ENCODE data around the gene USH1C.

USH1C gene

GRCh38 chr11:17476317-17477083 is 67.7 kb downstream of the USH1C start, which contains the start of gene ABCC8:
Gene ABCC8, minus strand, starts transcription at chr11:17476845. Its CDS starts 69 bp downstream, at chr11:17476776.
- no peaks in the 10 kb centered on the region for H3K36me3 ChIP-seq (ENCODE audit: insufficient read depth, low read depth, low read length)
- peaks cover 59% of the 10 kb centered on the region for H3K27me3 ChIP-seq (ENCODE audit: insufficient read depth, low read length)
- peak within 1 kb of the TSS; percentile 62; the same call in 1 of the 2 replicates for H3K9ac ChIP-seq (ENCODE audit: low read depth, low read length)
- H3K27ac ChIP-seq (ENCODE audit: low read length): no peak within 1 kb of the TSS
- H3K4me1 ChIP-seq (ENCODE audit: insufficient read depth, low read length): peaks cover 13% of the 10 kb centered on the region; the same call in 1 of the 2 replicates
- peak within 1 kb of the TSS; percentile 83 for H3K4me3 ChIP-seq (ENCODE audit: low read length)
- no peaks in the 10 kb centered on the region for H3K9me3 ChIP-seq (ENCODE audit: insufficient read depth, low read depth, low read length)

- H3K27ac ChIP-seq (ENCODE audit: low read length): no peak overlapping the region
- no peaks in the 10 kb centered on the region for H3K36me3 ChIP-seq (ENCODE audit: insufficient read depth, low read depth, low read length)
- H3K27me3 ChIP-seq (ENCODE audit: insufficient read depth, low read length): peaks cover 59% of the 10 kb centered on the region
- peak overlapping the region; percentile 62; the same call in 1 of the 2 replicates for H3K9ac ChIP-seq (ENCODE audit: low read depth, low read length)
- H3K9me3 ChIP-seq (ENCODE audit: insufficient read depth, low read depth, low read length): no peaks in the 10 kb centered on the region
- H3K4me1 ChIP-seq (ENCODE audit: insufficient read depth, low read length): peaks cover 13% of the 10 kb centered on the region; the same call in 1 of the 2 replicates
- peak overlapping the region; percentile 83 for H3K4me3 ChIP-seq (ENCODE audit: low read length)
These were observed 68.4 kb downstream of the USH1C start for GRCh38 chr11:17475666-17476316.

DNA sequence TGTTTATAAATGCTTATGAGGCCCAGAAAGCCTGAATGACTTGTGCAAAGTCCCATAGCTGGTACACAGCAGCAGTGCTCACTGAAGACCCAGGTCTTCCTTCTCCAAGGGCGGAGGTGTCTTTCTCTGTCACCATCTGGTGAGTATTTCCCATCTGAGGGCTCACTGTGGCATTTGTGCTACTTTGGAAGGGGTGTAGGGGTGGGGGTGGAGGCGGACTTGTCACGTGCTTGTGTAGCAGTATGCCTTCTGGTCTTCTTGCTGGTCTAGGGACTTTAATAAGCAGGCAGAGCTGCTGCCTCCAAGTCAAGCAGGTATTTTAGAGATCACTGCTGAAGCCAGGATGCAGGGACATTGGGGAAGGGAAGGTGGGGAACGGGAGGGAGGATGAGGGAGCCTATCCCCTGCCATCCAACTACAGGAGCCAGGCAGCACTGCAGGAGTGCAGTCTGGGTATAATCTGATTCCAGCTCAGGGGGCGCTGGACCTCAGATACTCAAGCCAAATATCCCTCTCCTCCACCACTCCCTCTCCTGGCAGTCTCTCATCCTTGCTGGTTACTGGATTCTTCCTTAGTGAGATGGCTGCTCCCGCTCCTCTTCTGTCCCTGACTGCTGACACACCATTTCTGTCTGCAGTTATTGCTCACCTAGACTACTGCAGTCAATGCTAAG is 71.0 kb downstream of the USH1C start:
- Histone ChIP-seq H3K4me3 (ENCODE audit: low read length) (no peak overlapping the region), H3K36me3 (ENCODE audit: insufficient read depth, low read depth, low read length) (no peaks in the 10 kb centered on the region), H3K27me3 (ENCODE audit: insufficient read depth, low read length) (peaks cover 47% of the 10 kb centered on the region), H3K27ac (ENCODE audit: low read length) (no peak overlapping the region), H3K9ac (ENCODE audit: low read depth, low read length) (no peak overlapping the region), H3K4me1 (ENCODE audit: insufficient read depth, low read length) (peaks cover 4% of the 10 kb centered on the region; the same call in 1 of the 2 replicates), H3K9me3 (ENCODE audit: insufficient read depth, low read depth, low read length) (no peaks in the 10 kb centered on the region)

DNA sequence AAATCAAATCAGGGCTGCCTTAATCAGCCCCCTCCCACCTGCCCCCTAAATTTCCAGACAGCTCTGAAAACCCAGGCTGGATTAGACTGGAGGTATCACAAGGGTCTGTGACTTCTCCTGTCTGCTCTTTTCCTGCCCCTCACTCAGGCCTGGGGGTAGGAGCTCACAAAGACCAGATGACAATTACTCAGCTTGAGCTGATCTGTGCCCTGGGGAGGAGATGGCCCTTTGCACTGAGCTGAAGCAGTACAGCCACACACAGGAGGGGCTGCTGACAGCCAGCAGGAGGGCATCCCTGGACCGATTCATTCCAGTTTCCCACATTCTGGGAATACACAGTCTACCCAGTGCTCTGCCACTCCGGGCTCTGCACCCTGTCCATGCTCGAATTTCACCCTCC is 71.7 kb downstream of the USH1C start:
- H3K27me3 ChIP-seq (ENCODE audit: insufficient read depth, low read length): peaks cover 40% of the 10 kb centered on the region
- H3K36me3 ChIP-seq (ENCODE audit: insufficient read depth, low read depth, low read length): no peaks in the 10 kb centered on the region
- H3K27ac ChIP-seq (ENCODE audit: low read length): no peak overlapping the region
- no peaks in the 10 kb centered on the region for H3K9me3 ChIP-seq (ENCODE audit: insufficient read depth, low read depth, low read length)
- no peak overlapping the region for H3K4me3 ChIP-seq (ENCODE audit: low read length)
- no peak overlapping the region for H3K9ac ChIP-seq (ENCODE audit: low read depth, low read length)
- H3K4me1 ChIP-seq (ENCODE audit: insufficient read depth, low read length): peaks cover 4% of the 10 kb centered on the region; the same call in 1 of the 2 replicates

DNA sequence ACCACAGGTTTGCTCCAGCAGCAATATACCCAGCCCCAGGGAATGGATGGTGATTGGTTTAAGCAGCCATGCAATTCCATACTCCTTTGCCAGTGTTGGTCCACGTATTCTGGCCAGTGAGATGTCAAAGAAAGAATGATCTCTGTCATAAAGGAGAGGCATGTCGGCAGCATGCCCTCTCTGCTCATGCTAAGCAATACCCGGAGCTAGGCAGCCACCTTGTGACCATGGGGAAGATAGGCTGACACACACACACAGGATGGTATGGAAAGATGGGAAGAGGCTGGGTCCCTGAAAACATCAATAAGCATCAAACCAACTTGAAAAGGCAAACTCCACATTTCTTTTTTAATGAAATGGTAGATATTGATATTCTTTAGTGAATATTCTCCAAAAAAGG is 72.7 kb downstream of the USH1C start:
- Histone ChIP-seq H3K27ac (ENCODE audit: low read length) (no peak overlapping the region), H3K4me1 (ENCODE audit: insufficient read depth, low read length) (peaks cover 4% of the 10 kb centered on the region; the same call in 1 of the 2 replicates), H3K27me3 (ENCODE audit: insufficient read depth, low read length) (peaks cover 32% of the 10 kb centered on the region), H3K9ac (ENCODE audit: low read depth, low read length) (no peak overlapping the region), H3K4me3 (ENCODE audit: low read length) (no peak overlapping the region), H3K9me3 (ENCODE audit: insufficient read depth, low read depth, low read length) (no peaks in the 10 kb centered on the region), H3K36me3 (ENCODE audit: insufficient read depth, low read depth, low read length) (no peaks in the 10 kb centered on the region)

DNA sequence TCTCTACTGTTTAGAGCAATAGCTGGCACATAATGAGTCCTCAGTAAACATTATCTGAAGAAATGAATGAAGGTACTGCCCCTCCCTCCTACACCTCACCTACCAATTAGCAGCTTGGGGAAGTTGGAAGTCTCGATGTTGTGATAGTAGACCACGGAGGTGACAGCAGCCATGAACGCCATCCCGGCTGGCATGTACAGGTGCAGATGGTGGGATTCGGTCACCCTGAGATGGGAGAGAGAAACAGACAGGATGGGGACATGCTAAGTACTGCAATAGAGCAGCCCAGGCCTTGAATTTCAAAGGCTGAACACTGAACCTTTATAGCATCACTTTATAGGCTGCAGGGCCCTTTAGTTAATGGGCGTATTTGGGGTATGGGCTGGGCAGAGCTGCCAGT is 74.2 kb downstream of the USH1C start:
- Histone ChIP-seq H3K4me3 (ENCODE audit: low read length) (no peak overlapping the region), H3K27ac (ENCODE audit: low read length) (no peak overlapping the region), H3K36me3 (ENCODE audit: insufficient read depth, low read depth, low read length) (no peaks in the 10 kb centered on the region), H3K9me3 (ENCODE audit: insufficient read depth, low read depth, low read length) (no peaks in the 10 kb centered on the region), H3K9ac (ENCODE audit: low read depth, low read length) (no peak overlapping the region), H3K4me1 (ENCODE audit: insufficient read depth, low read length) (peaks cover 4% of the 10 kb centered on the region; the same call in 1 of the 2 replicates), H3K27me3 (ENCODE audit: insufficient read depth, low read length) (peaks cover 17% of the 10 kb centered on the region)

DNA sequence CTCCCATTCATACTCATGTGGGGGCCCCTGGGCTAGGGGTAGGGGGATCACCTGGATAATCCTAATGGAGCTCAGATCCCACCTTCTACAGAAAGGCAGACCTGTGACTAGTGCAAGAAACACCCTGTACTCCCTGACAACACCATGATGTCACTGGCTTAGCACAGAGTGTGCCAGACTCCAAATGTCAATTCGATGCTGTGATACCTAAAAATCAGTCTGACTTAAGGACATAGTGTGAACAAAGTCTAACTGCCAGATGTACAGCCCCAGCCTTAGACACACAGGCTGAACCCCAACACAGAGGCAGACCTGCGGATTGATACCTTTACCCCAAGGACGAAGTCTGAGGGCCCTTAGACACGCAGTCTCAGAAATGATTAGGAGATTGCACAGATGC is 76.1 kb downstream of the USH1C start:
- Histone ChIP-seq H3K27ac (ENCODE audit: low read length) (no peak overlapping the region), H3K27me3 (ENCODE audit: insufficient read depth, low read length) (no peaks in the 10 kb centered on the region), H3K4me1 (ENCODE audit: insufficient read depth, low read length) (peaks cover 2% of the 10 kb centered on the region; the same call in 1 of the 2 replicates), H3K36me3 (ENCODE audit: insufficient read depth, low read depth, low read length) (no peaks in the 10 kb centered on the region), H3K9me3 (ENCODE audit: insufficient read depth, low read depth, low read length) (no peaks in the 10 kb centered on the region), H3K9ac (ENCODE audit: low read depth, low read length) (no peak overlapping the region), H3K4me3 (ENCODE audit: low read length) (no peak overlapping the region)

GRCh38 chr11:17463546-17464174 is 80.6 kb downstream of the USH1C start:
- Histone ChIP-seq H3K4me1 (ENCODE audit: insufficient read depth, low read length) (no peaks in the 10 kb centered on the region), H3K36me3 (ENCODE audit: insufficient read depth, low read depth, low read length) (no peaks in the 10 kb centered on the region), H3K9ac (ENCODE audit: low read depth, low read length) (no peak overlapping the region), H3K9me3 (ENCODE audit: insufficient read depth, low read depth, low read length) (no peaks in the 10 kb centered on the region), H3K27me3 (ENCODE audit: insufficient read depth, low read length) (no peaks in the 10 kb centered on the region), H3K4me3 (ENCODE audit: low read length) (no peak overlapping the region), H3K27ac (ENCODE audit: low read length) (no peak overlapping the region)

DNA sequence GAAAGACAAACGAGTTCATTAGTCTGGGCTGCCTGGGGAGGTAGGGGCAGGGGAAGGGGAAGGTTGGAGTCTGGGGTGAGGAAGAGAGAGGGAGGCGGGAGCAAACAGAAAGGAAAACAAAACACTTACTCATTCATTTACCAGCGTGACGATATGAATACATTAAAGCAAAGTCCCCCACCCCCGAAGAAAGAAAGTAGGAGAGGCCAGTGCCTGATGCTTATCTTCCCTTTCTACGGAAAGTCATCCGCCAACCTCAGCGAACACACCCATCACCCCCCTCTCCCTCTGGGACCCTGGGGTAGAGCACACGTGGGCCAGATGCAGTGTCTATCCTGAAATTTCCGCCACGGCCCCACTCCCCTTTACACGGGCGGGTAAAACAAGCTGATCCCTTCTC is 81.3 kb downstream of the USH1C start:
- H3K27me3 ChIP-seq (ENCODE audit: insufficient read depth, low read length): no peaks in the 10 kb centered on the region
- H3K27ac ChIP-seq (ENCODE audit: low read length): no peak overlapping the region
- no peak overlapping the region for H3K4me3 ChIP-seq (ENCODE audit: low read length)
- H3K9ac ChIP-seq (ENCODE audit: low read depth, low read length): no peak overlapping the region
- H3K36me3 ChIP-seq (ENCODE audit: insufficient read depth, low read depth, low read length): no peaks in the 10 kb centered on the region
- no peaks in the 10 kb centered on the region for H3K9me3 ChIP-seq (ENCODE audit: insufficient read depth, low read depth, low read length)
- H3K4me1 ChIP-seq (ENCODE audit: insufficient read depth, low read length): peaks cover 6% of the 10 kb centered on the region

DNA sequence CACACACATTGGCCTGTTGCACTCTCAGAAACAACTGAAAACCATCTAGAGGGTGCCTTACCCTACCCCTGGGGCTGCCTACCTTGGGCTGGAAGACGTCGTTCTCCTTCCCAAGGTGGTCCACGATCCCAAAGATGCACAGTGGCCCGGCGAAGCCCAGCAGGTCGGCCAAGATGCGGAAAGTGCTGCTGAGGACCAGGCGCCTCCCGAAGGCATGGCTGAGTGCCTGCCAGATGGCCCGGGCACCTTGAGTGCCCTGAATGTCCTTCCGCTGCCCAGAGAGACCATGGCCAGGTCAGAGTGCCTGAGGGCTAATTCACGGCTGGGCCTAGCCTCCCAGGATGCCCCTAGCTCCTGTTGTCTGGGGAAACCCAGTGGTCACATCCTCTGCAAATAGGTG is 83.8 kb downstream of the USH1C start:
- Histone ChIP-seq H3K9me3 (ENCODE audit: insufficient read depth, low read depth, low read length) (no peaks in the 10 kb centered on the region), H3K27me3 (ENCODE audit: insufficient read depth, low read length) (no peaks in the 10 kb centered on the region), H3K27ac (ENCODE audit: low read length) (no peak overlapping the region), H3K4me1 (ENCODE audit: insufficient read depth, low read length) (peaks cover 12% of the 10 kb centered on the region), H3K36me3 (ENCODE audit: insufficient read depth, low read depth, low read length) (no peaks in the 10 kb centered on the region), H3K4me3 (ENCODE audit: low read length) (no peak overlapping the region), H3K9ac (ENCODE audit: low read depth, low read length) (no peak overlapping the region)

DNA sequence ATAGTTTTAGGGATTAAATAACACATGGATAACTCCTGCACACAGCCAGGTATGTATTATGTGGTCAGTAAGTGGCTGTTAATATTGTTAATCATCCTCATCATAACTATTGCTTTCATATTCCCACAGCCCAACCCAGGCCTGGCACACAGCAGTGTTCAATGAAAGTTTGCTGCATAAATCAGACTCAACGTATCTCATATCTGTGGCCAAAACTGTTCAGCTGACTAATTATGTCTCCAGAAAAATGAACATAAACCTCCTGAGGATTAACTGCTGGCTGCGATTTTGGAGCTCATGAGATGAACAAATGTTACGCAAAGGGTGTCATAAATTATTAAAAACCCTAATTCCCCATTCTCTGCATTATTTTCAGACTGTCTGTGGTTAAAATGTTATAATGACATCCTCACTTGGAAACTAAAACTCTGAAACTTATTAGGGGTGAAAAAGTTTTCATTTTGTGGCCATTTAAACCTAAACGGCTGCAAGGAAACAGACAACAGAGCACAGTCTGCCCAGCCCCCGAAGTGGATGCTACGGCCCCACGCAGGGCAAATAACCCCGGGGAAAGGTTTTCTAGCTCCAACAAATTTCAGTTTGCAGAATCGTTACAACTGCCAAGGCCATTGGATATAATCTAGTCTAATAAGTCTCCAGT is 84.8 kb downstream of the USH1C start:
- Histone ChIP-seq H3K27me3 (ENCODE audit: insufficient read depth, low read length) (no peaks in the 10 kb centered on the region), H3K9ac (ENCODE audit: low read depth, low read length) (no peak overlapping the region), H3K27ac (ENCODE audit: low read length) (no peak overlapping the region), H3K4me1 (ENCODE audit: insufficient read depth, low read length) (peaks cover 12% of the 10 kb centered on the region), H3K36me3 (ENCODE audit: insufficient read depth, low read depth, low read length) (no peaks in the 10 kb centered on the region), H3K9me3 (ENCODE audit: insufficient read depth, low read depth, low read length) (no peaks in the 10 kb centered on the region), H3K4me3 (ENCODE audit: low read length) (no peak overlapping the region)
